HG03378 (cell line): ENCODE results near the gene ZNF536.

ENCODE experiments used
- ATAC-seq: cut with Tn5 transposase; IDR thresholded peaks from one replicate; pipeline ENCODE4 v1.9.1; 2021; ENCODE audit warnings: mild to moderate bottlenecking, moderate library complexity; ENCODE audit not compliant: unreplicated experiment

Gene ZNF536

GRCh38 chr19:30371960-30372824, at the start of gene ZNF536:
Gene ZNF536 (plus strand): TSS chr19:30372384. CDS start chr19:30443563, 71,179 bp downstream.
- ATAC-seq: no peak

DNA sequence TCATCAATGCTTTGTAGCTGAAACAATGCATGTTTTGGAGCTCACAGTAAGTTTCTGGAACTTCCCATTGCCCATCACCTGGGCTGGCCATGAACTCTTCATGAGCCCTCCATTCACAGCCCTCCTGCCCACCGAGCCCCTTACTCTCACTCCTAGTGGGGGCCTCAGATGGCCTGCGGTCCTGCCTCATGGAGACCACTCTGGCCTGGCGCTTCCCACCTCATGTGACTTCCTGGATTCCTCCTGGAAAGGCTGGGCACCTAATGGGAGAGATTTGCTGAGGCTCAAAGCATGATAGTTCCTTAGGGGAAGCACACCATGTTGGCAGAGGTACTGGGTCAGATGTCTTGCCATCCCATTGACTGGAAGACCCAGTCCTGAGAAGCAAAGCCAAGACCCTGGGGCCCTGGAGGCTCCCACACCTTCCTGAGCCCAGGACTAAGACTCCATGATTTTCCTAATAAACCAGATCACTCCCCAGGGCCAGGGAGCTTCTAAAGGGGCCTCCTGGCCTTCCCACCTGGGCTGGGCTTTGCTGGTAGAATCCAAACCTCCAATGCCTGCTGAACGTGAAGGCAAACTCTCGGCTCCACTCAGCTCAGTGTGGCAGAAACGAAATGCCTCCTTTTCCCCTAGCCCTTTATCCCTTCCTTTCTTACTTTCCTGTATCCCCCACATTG, 49.4 kb upstream of the ZNF536 start:
- no peak for ATAC-seq

- no peak for ATAC-seq
Observed at GRCh38 chr19:30323904-30324303, 48.3 kb upstream of the ZNF536 start.

DNA sequence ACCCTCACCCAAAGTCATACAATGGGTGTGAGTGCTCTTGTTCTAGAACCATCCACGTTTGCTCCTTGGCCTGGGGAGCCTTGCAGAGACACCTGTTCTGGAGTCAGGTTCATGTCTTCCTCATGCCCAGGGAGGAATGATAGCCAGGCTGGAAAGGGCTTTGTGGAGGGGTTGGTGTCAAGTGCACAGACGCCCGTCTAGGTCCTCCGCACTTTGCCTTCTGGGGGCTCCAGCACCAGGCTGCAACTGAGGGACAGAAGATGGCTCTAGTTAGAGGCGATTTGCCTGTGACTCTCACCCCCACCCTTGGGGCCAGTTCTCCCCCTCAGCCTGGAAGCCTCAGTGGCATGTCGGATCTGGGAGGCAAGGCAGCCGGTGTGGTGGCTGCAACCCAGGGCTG, 47.2 kb upstream of the ZNF536 start:
- ATAC-seq: no peak

DNA sequence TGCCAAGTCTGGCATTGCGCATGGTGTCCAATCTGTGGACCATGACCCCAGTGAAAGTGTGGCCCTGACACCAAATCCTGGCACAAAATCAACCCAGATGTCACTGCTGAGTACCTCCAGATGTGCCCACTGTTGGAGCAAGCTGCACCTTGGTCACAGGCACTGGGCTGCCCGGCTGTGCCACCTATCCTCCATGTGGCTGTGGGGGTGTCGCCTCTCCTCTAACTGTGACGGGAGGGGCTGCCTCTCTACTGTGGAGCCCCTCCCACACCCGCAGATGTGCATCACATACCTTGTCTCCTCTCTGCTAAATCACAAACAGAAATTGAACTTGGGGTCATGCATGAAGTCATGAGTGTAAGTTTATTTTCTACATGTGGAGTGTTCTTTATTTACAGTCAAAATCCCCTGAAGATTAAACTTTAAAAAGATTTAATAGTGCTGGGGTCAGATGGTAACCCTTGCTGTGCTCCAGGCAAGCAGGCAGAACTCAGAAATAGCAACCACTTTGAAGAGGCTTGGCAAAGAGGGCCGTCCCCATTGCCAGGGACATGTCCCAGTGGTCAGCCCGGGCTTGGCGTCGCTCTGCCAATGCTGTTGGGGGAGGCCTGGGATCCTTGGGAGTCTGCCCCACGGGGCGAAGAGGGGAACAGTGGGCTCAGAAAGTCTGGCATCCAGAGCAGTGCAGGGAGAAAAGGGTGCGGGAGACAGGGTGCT, 46.4 kb upstream of the ZNF536 start:
- no peak for ATAC-seq

DNA sequence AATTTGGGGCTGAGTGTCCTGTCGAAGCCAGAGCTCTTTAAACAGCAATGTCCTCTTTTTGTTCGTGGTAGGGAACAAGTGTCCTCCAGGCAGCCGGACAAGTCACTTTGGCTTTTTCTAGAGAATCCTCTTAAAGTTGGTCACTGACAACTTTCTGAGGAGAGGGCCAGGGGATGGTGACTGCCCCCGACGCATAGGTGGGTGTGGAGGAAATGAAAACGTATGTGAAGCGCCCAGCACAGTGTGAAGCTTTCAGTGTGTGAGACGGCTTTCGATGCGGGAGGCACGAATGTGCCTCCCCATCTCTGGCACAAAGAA, 45.8 kb upstream of the ZNF536 start:
- no peak for ATAC-seq

DNA sequence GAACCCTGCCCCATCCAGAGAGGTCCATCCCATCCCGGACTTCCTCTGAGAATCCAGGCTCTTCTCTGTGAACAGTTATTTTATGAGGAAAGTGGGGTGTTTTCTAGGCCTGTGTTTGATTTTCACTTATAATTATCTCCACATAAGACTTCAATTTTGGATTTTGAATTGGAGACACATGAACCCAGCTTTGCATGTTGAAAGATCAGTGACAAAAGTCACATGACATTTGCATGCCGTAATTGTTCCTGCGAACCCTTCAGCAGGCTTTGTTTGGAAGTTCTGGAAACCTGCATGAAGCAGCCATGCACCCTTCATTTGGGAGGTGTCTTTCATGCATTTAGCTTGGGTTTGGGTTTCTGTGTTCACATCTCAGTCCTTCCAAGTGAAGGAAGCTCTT, 44.9 kb upstream of the ZNF536 start:
- ATAC-seq: no peak

- ATAC-seq: no peak
Observed at GRCh38 chr19:30328096-30328495, 44.1 kb upstream of the ZNF536 start.

- ATAC-seq: no peak
Observed at GRCh38 chr19:30330266-30330665, 41.9 kb upstream of the ZNF536 start.

- no peak for ATAC-seq
Observed at GRCh38 chr19:30332445-30333234, 39.5 kb upstream of the ZNF536 start.

DNA sequence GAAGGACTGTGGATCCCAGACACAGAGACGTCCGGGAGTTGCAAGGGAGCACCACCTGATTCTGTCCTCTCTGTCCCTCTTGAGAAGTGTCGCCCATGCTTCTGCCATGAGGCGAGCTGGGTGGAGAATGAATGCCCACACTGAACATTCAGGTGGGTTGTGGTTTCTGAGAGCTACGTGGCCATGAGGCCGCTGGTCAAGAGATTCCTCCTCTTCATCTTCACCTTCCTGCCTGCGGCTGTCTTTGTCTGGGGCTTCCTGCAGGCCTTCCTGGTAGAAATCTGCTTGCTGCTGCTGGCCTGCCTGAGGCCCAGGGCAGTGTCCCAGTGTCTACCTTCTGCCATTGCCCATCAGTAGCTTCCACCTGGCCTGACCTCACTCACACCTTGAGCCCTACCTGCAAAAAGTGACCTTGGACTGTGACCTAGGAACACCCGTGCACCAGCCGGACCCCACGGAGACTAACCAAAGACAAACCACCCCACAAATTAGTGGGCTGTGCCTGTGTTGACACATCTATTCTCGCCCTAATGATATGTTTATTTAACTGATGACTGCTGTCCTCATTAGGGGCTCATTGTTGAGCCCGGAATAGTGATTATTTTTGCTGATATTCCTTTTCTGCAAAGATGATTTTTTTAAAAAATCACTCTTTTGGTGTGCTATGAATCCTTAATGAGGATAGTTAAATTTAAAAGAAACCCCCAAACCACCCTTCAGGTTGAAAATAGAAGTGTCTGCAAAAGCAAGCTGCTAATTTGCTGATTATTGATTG, 38.7 kb upstream of the ZNF536 start:
- ATAC-seq: no peak

GRCh38 chr19:30334841-30335240, 37.3 kb upstream of the ZNF536 start:
- ATAC-seq: no peak

GRCh38 chr19:30335306-30335886, 36.8 kb upstream of the ZNF536 start:
- no peak for ATAC-seq

GRCh38 chr19:30336290-30336689, 35.9 kb upstream of the ZNF536 start:
- no peak for ATAC-seq

DNA sequence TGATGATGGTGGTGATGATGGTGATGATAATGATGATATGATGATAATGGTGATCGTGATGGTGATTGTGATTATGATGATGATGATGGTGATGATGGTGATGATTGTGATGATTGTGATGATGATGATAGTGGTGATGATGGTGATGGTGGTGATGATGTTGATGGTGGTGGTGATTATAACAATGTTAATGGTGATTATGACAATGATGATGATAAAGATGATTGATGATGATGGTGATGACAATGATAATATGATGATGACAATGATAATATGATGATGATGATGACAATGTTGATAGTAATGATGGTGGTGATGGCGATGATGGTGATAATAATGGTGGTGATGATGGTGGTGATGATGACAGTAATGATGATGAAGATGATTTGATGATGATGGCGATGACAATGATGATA, 34.1 kb upstream of the ZNF536 start:
- no peak for ATAC-seq

- no peak for ATAC-seq
Observed at GRCh38 chr19:30338878-30339623, 33.1 kb upstream of the ZNF536 start.

- no peak for ATAC-seq
Observed at GRCh38 chr19:30339624-30340525, 32.3 kb upstream of the ZNF536 start.
